ENCODE measurements around the gene ELAC1. TPM values are rescaled to one million over a fixed set of nuclear protein-coding genes. Genes with fewer than 3 reads are reported as not detected.

The ELAC1 gene
- total and polyA plus RNA-seq, 2 of the 8 experiments (the other 6 are each of a cell fraction or from before 2014, with no cell fraction given): 2.3 to 3.4 TPM

GRCh38 chr18:50986360-50987087, 18.7 kb downstream of the ELAC1 start:
- H3K4ac ChIP-seq (replicated peaks; ENCODE audit: insufficient read length, low read depth, low read length): no peak overlapping the region
- H3K36me3 ChIP-seq (ENCODE audit: control insufficient read depth in 2 of 4, insufficient read depth in 4 of 4, low read length in 3 of 4): no peaks in the 10 kb centered on the region
- H2BK5ac ChIP-seq (ENCODE audit: low read depth, low read length): no peak overlapping the region
- POLR2A ChIA-PET (ENCODE audit: partially characterized antibody): interaction anchor here (1.5 to 2.5 kb wide), 2 partner anchors 19 to 20 kb away, joined by 3 to 11 read pairs; partner anchors contain the start of gene ELAC1
- no peak overlapping the region for H3K27ac ChIP-seq (ENCODE audit: low read depth, low read length)
- CTCF ChIA-PET (ENCODE audit: partially characterized antibody): interaction anchor here (0.7 kb wide), 2 partner anchors 11 to 65 kb away, joined by 3 to 4 read pairs; no protein-coding TSS in a partner anchor
- no peaks in the 10 kb centered on the region for H3K79me2 ChIP-seq (ENCODE audit: control insufficient read depth in 1 of 2, insufficient read depth in 2 of 2, low read length in 2 of 2)
- no peak overlapping the region for H2AK5ac ChIP-seq (ENCODE audit: low read depth, low read length)
- H3K23me2 ChIP-seq (ENCODE audit: low read depth, low read length): no peaks in the 10 kb centered on the region
- H3K4me2 ChIP-seq (ENCODE audit: insufficient read depth in 1 of 2, low read depth in 2 of 2, low read length in 2 of 2): no peak overlapping the region
- FAIRE-seq (no peak), DNase-seq (ENCODE audit: low read depth in 1 of 2, low spot score in 2 of 2) (no peak)
- H2BK12ac ChIP-seq (ENCODE audit: low read depth, low read length): no peak overlapping the region
- no peak overlapping the region for H4K8ac ChIP-seq (ENCODE audit: extremely low read depth, insufficient read depth, low read length)
- H3K79me1 ChIP-seq (ENCODE audit: low read depth, low read length): no peaks in the 10 kb centered on the region
- H2BK20ac ChIP-seq (ENCODE audit: low read length): no peak overlapping the region
- H3K4me1 ChIP-seq (replicated peaks in 1 of 4; ENCODE audit: control insufficient read depth in 3 of 4, insufficient read depth in 4 of 4, low read length in 3 of 4): 0 out of 7 replicates have a peak, but pooled peaks cover 0 to 2% (median 0%) of the 10 kb centered on the region in 4 experiments
- no peaks in the 10 kb centered on the region for H3K9me3 ChIP-seq (ENCODE audit: insufficient read depth in 2 of 2, low read depth in 1 of 2, low read length in 1 of 2)
- 89% methylated on average over 2 of the region's 2 CpGs; no CpG with 5 or more reads in 1 of the 2 experiments for WGBS, 2 experiments (ENCODE audit: extremely low coverage in 1 of 2, insufficient coverage in 1 of 2, insufficient read length in 1 of 2, insufficient replicate concordance in 2 of 2, low coverage in 1 of 2, low lambda C conversion rate in 2 of 2, missing lambda C conversion rate in 1 of 2)
- H3K56ac ChIP-seq (replicated peaks; ENCODE audit: insufficient read length, low read depth, low read length): no peak overlapping the region
- H3K27me3 ChIP-seq (replicated peaks in 1 of 4; ENCODE audit: control insufficient read depth in 3 of 4, extremely low read depth in 1 of 4, insufficient read depth in 3 of 4, low read length in 3 of 4): no peaks in the 10 kb centered on the region
- no peak overlapping the region for H2AFZ ChIP-seq (ENCODE audit: low read length)
- H4K5ac ChIP-seq (ENCODE audit: insufficient read length, low read depth, low read length): no peak overlapping the region
- H4K91ac ChIP-seq (replicated peaks; ENCODE audit: insufficient read length, low read length): no peak overlapping the region
- H2BK120ac ChIP-seq (replicated peaks; ENCODE audit: low read depth, low read length): no peak overlapping the region
- no peak overlapping the region for H2BK15ac ChIP-seq (ENCODE audit: low read length)
- no peak overlapping the region for H3K14ac ChIP-seq (ENCODE audit: insufficient read length)
- H4K20me1 ChIP-seq (replicated peaks in 1 of 2; ENCODE audit: control insufficient read depth in 1 of 2, insufficient read depth in 2 of 2, low read length in 2 of 2): no peaks in the 10 kb centered on the region
- no peak overlapping the region for H3K23ac ChIP-seq (ENCODE audit: insufficient read length)
- no peak overlapping the region; a peak in 1 of 7 replicates for H3K9ac ChIP-seq (replicated peaks in 1 of 4; ENCODE audit: extremely low read depth in 1 of 4, low read depth in 3 of 4, low read length in 3 of 4)
- no peak overlapping the region for H3K4me3 ChIP-seq (ENCODE audit: extremely low read depth in 1 of 4, insufficient read depth in 2 of 4, low read depth in 3 of 4, low read length in 4 of 4)
- no peak overlapping the region for H3K18ac ChIP-seq (ENCODE audit: extremely low read depth, low read length)
- TF ChIP-seq TAF1 (IDR thresholded peaks at IDR 0.05; ENCODE audit: low read depth, low read length) (no peak), CBX8 (IDR thresholded peaks at IDR 0.05; ENCODE audit: borderline replicate concordance, low read depth, low read length) (no peak), JUND (IDR thresholded peaks at IDR 0.05; ENCODE audit: low read length) (no peak), NANOG (IDR thresholded peaks at IDR 0.05; ENCODE audit: insufficient read depth, low read depth, low read length, poor library complexity, severe bottlenecking) (no peak), CTCF (IDR thresholded peaks at IDR 0.05; ENCODE audit: control extremely low read depth in 1 of 3, insufficient read depth in 1 of 3, low read depth in 1 of 3, low read length in 3 of 3) (no peak), HDAC6 (IDR thresholded peaks at IDR 0.05; ENCODE audit: low read depth, low read length) (no peak), BRCA1 (IDR thresholded peaks at IDR 0.05; ENCODE audit: low read depth, low read length) (no peak), RAD21 (IDR thresholded peaks at IDR 0.05 in 1 of 2, conservative IDR thresholded peaks at IDR 0.05 in 1 of 2; ENCODE audit: low read depth in 2 of 2, low read length in 2 of 2) (no peak), RXRA (IDR thresholded peaks at IDR 0.05; ENCODE audit: insufficient read depth, low read depth, low read length) (no peak)

All from H1 (cell line).